ENCODE data around the gene TBX10.

TBX10 gene

DNA sequence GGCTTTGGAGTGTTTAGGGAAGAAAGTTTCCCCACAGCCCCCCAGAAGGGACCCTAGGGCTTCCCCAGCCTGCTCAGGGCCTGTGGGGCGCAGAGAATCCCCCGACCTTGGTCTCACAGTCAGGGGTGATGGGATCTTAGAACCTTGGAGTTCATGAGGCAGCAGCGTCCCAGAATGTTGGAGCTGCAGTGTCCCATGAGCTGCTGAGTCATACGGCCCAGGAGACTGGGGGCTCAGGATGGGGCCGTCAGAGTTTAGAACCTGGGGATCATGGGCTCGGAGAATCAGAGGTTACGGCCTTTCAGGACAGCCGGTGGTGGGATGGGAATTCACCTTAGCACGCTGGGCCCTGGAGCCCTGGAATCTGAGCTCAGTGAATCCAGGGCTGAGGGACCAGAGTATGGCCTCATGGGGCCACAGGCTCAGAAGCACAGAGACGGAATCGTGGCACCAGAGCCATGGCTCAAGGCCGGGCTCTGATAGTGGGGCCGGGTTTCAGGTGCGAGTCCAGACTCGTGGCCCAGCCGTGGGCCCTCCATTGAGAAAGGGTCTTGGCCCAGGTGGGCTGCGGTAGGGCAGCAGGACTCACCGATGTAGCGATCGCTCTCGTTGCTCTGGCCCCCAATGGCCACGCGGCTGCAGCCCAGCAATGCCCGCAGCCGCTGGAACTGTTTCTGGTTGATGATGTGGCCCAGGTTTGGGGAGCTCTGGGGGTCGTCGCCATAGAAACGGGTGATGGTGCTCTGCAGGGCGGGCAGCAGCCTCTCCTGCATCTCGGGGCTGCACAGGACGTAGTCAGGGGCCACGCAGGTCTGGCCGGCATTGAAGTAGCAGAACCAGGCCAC lies 25.4 kb upstream of the TBX10 start:
- Histone ChIP-seq H3K79me2 (ENCODE audit: insufficient read depth, low read length) (no peaks in the 10 kb centered on the region), H3F3A (ENCODE audit: insufficient read depth) (0 out of 2 replicates have a peak, but pooled peaks cover 4% of the 10 kb centered on the region), H4K20me1 (ENCODE audit: low read depth, low read length) (no peaks in the 10 kb centered on the region), H2AFZ (ENCODE audit: low read depth, low read length, severe bottlenecking) (no peak overlapping the region), H3K27me3 (ENCODE audit: low read length) (no peaks in the 10 kb centered on the region), H3K27ac (ENCODE audit: low read depth, low read length) (no peak overlapping the region), H3K4me2 (ENCODE audit: low read depth, low read length, poor library complexity, severe bottlenecking) (no peak overlapping the region), H3K9ac (ENCODE audit: low read length) (no peak overlapping the region), H3K4me3 (ENCODE audit: insufficient read depth, low read length, poor library complexity, severe bottlenecking) (no peak overlapping the region), H3K9me2 (replicated peaks; ENCODE audit: insufficient read depth, low read length) (no peaks in the 10 kb centered on the region), H3K36me3 (ENCODE audit: low read length) (no peaks in the 10 kb centered on the region), H3K9me3 (ENCODE audit: insufficient read depth, low read length) (no peaks in the 10 kb centered on the region)
- TF ChIP-seq, protein P1, sequence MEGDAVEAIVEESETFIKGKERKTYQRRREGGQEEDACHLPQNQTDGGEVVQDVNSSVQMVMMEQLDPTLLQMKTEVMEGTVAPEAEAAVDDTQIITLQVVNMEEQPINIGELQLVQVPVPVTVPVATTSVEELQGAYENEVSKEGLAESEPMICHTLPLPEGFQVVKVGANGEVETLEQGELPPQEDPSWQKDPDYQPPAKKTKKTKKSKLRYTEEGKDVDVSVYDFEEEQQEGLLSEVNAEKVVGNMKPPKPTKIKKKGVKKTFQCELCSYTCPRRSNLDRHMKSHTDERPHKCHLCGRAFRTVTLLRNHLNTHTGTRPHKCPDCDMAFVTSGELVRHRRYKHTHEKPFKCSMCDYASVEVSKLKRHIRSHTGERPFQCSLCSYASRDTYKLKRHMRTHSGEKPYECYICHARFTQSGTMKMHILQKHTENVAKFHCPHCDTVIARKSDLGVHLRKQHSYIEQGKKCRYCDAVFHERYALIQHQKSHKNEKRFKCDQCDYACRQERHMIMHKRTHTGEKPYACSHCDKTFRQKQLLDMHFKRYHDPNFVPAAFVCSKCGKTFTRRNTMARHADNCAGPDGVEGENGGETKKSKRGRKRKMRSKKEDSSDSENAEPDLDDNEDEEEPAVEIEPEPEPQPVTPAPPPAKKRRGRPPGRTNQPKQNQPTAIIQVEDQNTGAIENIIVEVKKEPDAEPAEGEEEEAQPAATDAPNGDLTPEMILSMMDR (IDR thresholded peaks at IDR 0.05; ENCODE audit: insufficient read depth, low read length, poor library complexity, severe bottlenecking), result no peak

- Histone ChIP-seq H3K36me3 (ENCODE audit: low read length) (no peaks in the 10 kb centered on the region), H3K9me2 (replicated peaks; ENCODE audit: insufficient read depth, low read length) (no peaks in the 10 kb centered on the region), H3F3A (ENCODE audit: insufficient read depth) (peaks cover 6% of the 10 kb centered on the region), H3K4me3 (ENCODE audit: insufficient read depth, low read length, poor library complexity, severe bottlenecking) (no peak overlapping the region), H2AFZ (ENCODE audit: low read depth, low read length, severe bottlenecking) (no peak overlapping the region), H3K27ac (ENCODE audit: low read depth, low read length) (no peak overlapping the region), H3K27me3 (ENCODE audit: low read length) (no peaks in the 10 kb centered on the region), H3K4me2 (ENCODE audit: low read depth, low read length, poor library complexity, severe bottlenecking) (no peak overlapping the region), H3K9ac (ENCODE audit: low read length) (no peak overlapping the region), H4K20me1 (ENCODE audit: low read depth, low read length) (no peaks in the 10 kb centered on the region), H3K9me3 (ENCODE audit: insufficient read depth, low read length) (no peaks in the 10 kb centered on the region), H3K79me2 (ENCODE audit: insufficient read depth, low read length) (no peaks in the 10 kb centered on the region)
- TF ChIP-seq, protein P1 (IDR thresholded peaks at IDR 0.05; ENCODE audit: insufficient read depth, low read length, poor library complexity, severe bottlenecking), result no peak
Measured at GRCh38 chr11:67664213-67664585, 24.6 kb upstream of the TBX10 start.

GRCh38 chr11:67663532-67664212 lies 24.1 kb upstream of the TBX10 start:
- no peak overlapping the region for H3K9ac ChIP-seq (ENCODE audit: low read length)

More at GRCh38 chr11:67663532-67664212, 24.1 kb upstream of the TBX10 start:
- Histone ChIP-seq H3F3A (ENCODE audit: insufficient read depth) (peaks cover 12% of the 10 kb centered on the region), H3K9me3 (ENCODE audit: insufficient read depth, low read length) (no peaks in the 10 kb centered on the region), H3K27me3 (ENCODE audit: low read length) (no peaks in the 10 kb centered on the region), H3K9me2 (replicated peaks; ENCODE audit: insufficient read depth, low read length) (no peaks in the 10 kb centered on the region), H2AFZ (ENCODE audit: low read depth, low read length, severe bottlenecking) (no peak overlapping the region), H3K36me3 (ENCODE audit: low read length) (no peaks in the 10 kb centered on the region), H4K20me1 (ENCODE audit: low read depth, low read length) (no peaks in the 10 kb centered on the region), H3K4me2 (ENCODE audit: low read depth, low read length, poor library complexity, severe bottlenecking) (no peak overlapping the region), H3K27ac (ENCODE audit: low read depth, low read length) (no peak overlapping the region), H3K79me2 (ENCODE audit: insufficient read depth, low read length) (no peaks in the 10 kb centered on the region), H3K4me3 (ENCODE audit: insufficient read depth, low read length, poor library complexity, severe bottlenecking) (no peak overlapping the region)
- no peak for TF ChIP-seq EZH2phosphoT487 (conservative IDR thresholded peaks at IDR 0.05; ENCODE audit: low read length)
- TF ChIP-seq, protein P1 (IDR thresholded peaks at IDR 0.05; ENCODE audit: insufficient read depth, low read length, poor library complexity, severe bottlenecking), result no peak
